BLaER1 (cell line): ENCODE results near the gene GCC2.
"Not testable (repeated sequence)": the region's sequence is repeated elsewhere in the genome, so short reads cannot be mapped to it uniquely, and the experiment has no call there.

Experiments
- H3K27ac ChIP-seq: shearing (Covaris generic); formaldehyde crosslinking; 2 replicates; pipeline ENCODE4 v1.8.1; 2022
- H3K27me3 ChIP-seq: shearing (Covaris generic); formaldehyde crosslinking; 2 replicates; pipeline ENCODE4 v1.8.1; 2022
- H3K36me3 ChIP-seq: shearing (Covaris generic); formaldehyde crosslinking; 2 replicates; pipeline ENCODE4 v1.8.1; 2022
- H3K4me1 ChIP-seq: shearing (Covaris generic); formaldehyde crosslinking; 2 replicates; pipeline ENCODE4 v1.8.1; 2022
- H3K4me2 ChIP-seq: shearing (Covaris generic); formaldehyde crosslinking; 2 replicates; pipeline ENCODE4 v1.8.1; 2022
- H3K4me3 ChIP-seq: shearing (Covaris generic); formaldehyde crosslinking; 2 replicates; pipeline ENCODE4 v1.8.1; 2022
- H3K9ac ChIP-seq: shearing (Covaris generic); formaldehyde crosslinking; 2 replicates; pipeline ENCODE4 v1.8.1; 2022
- H3K9me3 ChIP-seq: shearing (Covaris generic); formaldehyde crosslinking; 2 replicates; pipeline ENCODE4 v1.8.1; 2022
- H4K20me1 ChIP-seq: shearing (Covaris generic); formaldehyde crosslinking; 2 replicates; pipeline ENCODE4 v1.8.1; 2022
- Cebpa-rat ChIP-seq: shearing (Covaris generic); IDR thresholded peaks from 2 replicates; pipeline ENCODE4 v1.8.1; 2022

GCC2 gene

GRCh38 chr2:108524688-108525087 lies 75.7 kb downstream of the GCC2 start:
- not testable (repeated sequence) for H3K36me3 ChIP-seq, H3K27ac ChIP-seq, H4K20me1 ChIP-seq, H3K4me1 ChIP-seq, H3K4me3 ChIP-seq, H3K9ac ChIP-seq, H3K27me3 ChIP-seq, H3K9me3 ChIP-seq, H3K4me2 ChIP-seq

GRCh38 chr2:108525258-108525657 lies 76.3 kb downstream of the GCC2 start:
- not testable (repeated sequence) for H3K27ac ChIP-seq, H4K20me1 ChIP-seq, H3K36me3 ChIP-seq, H3K9ac ChIP-seq, H3K4me3 ChIP-seq, H3K27me3 ChIP-seq, H3K9me3 ChIP-seq, H3K4me2 ChIP-seq, H3K4me1 ChIP-seq

- no peak overlapping the region for H3K4me3 ChIP-seq
- TF ChIP-seq Cebpa-rat = no peak
Observed at GRCh38 chr2:108531674-108532055, 82.7 kb downstream of the GCC2 start.

GRCh38 chr2:108533832-108534583 lies 85.0 kb downstream of the GCC2 start, which contains the start of gene LIMS1:
Gene LIMS1, plus strand, starts transcription at chr2:108534470. Its CDS starts 93 bp downstream, at chr2:108534563.
- Histone ChIP-seq H3K9me3 (no peaks in the 10 kb centered on the region), H3K4me1 (peaks cover 44% of the 10 kb centered on the region), H3K27me3 (no peaks in the 10 kb centered on the region), H3K36me3 (peaks cover 8% of the 10 kb centered on the region; the same call in 1 of the 2 replicates), H3K4me2 (peak within 1 kb of the TSS; percentile 90), H3K4me3 (peak within 1 kb of the TSS; percentile 95), H3K9ac (peak within 1 kb of the TSS; percentile 96), H4K20me1 (peaks cover 41% of the 10 kb centered on the region), H3K27ac (peak within 1 kb of the TSS; percentile 96)
- TF ChIP-seq Cebpa-rat = no peak

More at GRCh38 chr2:108531674-108532055, 82.7 kb downstream of the GCC2 start:
- H3K9ac ChIP-seq = no peak overlapping the region
- no peaks in the 10 kb centered on the region for H3K9me3 ChIP-seq
- H3K36me3 ChIP-seq = no peaks in the 10 kb centered on the region
- no peaks in the 10 kb centered on the region for H3K27me3 ChIP-seq
- no peak overlapping the region for H3K27ac ChIP-seq
- peaks cover 18% of the 10 kb centered on the region for H4K20me1 ChIP-seq
- H3K4me2 ChIP-seq = peak overlapping the region; percentile 58; the same call in 1 of the 2 replicates
- H3K4me1 ChIP-seq = peaks cover 40% of the 10 kb centered on the region

GRCh38 chr2:108534584-108535356 lies 85.8 kb downstream of the GCC2 start:
- Histone ChIP-seq H3K4me3 (peak overlapping the region; percentile 95), H4K20me1 (peaks cover 49% of the 10 kb centered on the region), H3K9ac (peak overlapping the region; percentile 96), H3K27me3 (no peaks in the 10 kb centered on the region), H3K27ac (peak overlapping the region; percentile 96), H3K36me3 (peaks cover 8% of the 10 kb centered on the region; the same call in 1 of the 2 replicates), H3K4me1 (peaks cover 44% of the 10 kb centered on the region), H3K9me3 (no peaks in the 10 kb centered on the region), H3K4me2 (peak overlapping the region; percentile 90)
- no peak for TF ChIP-seq Cebpa-rat

GRCh38 chr2:108535357-108535631 lies 86.3 kb downstream of the GCC2 start:
- Histone ChIP-seq H3K9ac (peak overlapping the region; percentile 96), H3K27ac (peak overlapping the region; percentile 96; the same call in 1 of the 2 replicates), H4K20me1 (peaks cover 54% of the 10 kb centered on the region), H3K4me3 (peak overlapping the region; percentile 95), H3K9me3 (no peaks in the 10 kb centered on the region), H3K4me2 (peak overlapping the region; percentile 90), H3K4me1 (peaks cover 44% of the 10 kb centered on the region), H3K27me3 (no peaks in the 10 kb centered on the region), H3K36me3 (peaks cover 8% of the 10 kb centered on the region; the same call in 1 of the 2 replicates)
- TF ChIP-seq Cebpa-rat = no peak

GRCh38 chr2:108536133-108536780 lies 87.3 kb downstream of the GCC2 start:
- H4K20me1 ChIP-seq = peaks cover 64% of the 10 kb centered on the region
- peaks cover 9% of the 10 kb centered on the region; the same call in 1 of the 2 replicates for H3K36me3 ChIP-seq
- no peak for TF ChIP-seq Cebpa-rat
- H3K9ac ChIP-seq = 0 out of 2 replicates have a peak overlapping the region, but pooled peaks have one; percentile 21
- H3K4me2 ChIP-seq = peak overlapping the region; percentile 90
- no peaks in the 10 kb centered on the region for H3K27me3 ChIP-seq
- H3K4me3 ChIP-seq = no peak overlapping the region
- peaks cover 45% of the 10 kb centered on the region for H3K4me1 ChIP-seq
- no peaks in the 10 kb centered on the region for H3K9me3 ChIP-seq
- no peak overlapping the region for H3K27ac ChIP-seq

- H4K20me1 ChIP-seq = peaks cover 66% of the 10 kb centered on the region
- H3K4me2 ChIP-seq = peak overlapping the region; percentile 90; the same call in 1 of the 2 replicates
- no peak for TF ChIP-seq Cebpa-rat
- H3K4me1 ChIP-seq = peaks cover 40% of the 10 kb centered on the region
- H3K4me3 ChIP-seq = no peak overlapping the region
- H3K27ac ChIP-seq = no peak overlapping the region
- H3K9ac ChIP-seq = 0 out of 2 replicates have a peak overlapping the region, but pooled peaks have one; percentile 21
- H3K9me3 ChIP-seq = no peaks in the 10 kb centered on the region
- H3K27me3 ChIP-seq = no peaks in the 10 kb centered on the region
- H3K36me3 ChIP-seq = peaks cover 14% of the 10 kb centered on the region; the same call in 1 of the 2 replicates
Observed at GRCh38 chr2:108536911-108537310, 87.9 kb downstream of the GCC2 start.

GRCh38 chr2:108538000-108538625 lies 89.1 kb downstream of the GCC2 start:
- Histone ChIP-seq H3K9ac (no peak overlapping the region), H3K27me3 (no peaks in the 10 kb centered on the region), H3K4me1 (peaks cover 32% of the 10 kb centered on the region), H3K4me2 (no peak overlapping the region), H3K36me3 (peaks cover 25% of the 10 kb centered on the region), H3K9me3 (peaks cover 10% of the 10 kb centered on the region), H3K27ac (no peak overlapping the region), H4K20me1 (peaks cover 66% of the 10 kb centered on the region), H3K4me3 (no peak overlapping the region)
- TF ChIP-seq Cebpa-rat = no peak
